GM12892 (cell line): ENCODE results near the gene REG4.

Experiments
- POLR2A ChIP-seq: IDR thresholded peaks from 2 replicates; pipeline ENCODE4 v1.6.1; 2011; ENCODE audit warnings: low read depth, low read length, control low read depth
- POLR2AphosphoS5 ChIP-seq: IDR thresholded peaks from 2 replicates; pipeline ENCODE4 v1.6.1; 2011; ENCODE audit warnings: low read depth, low read length, control low read depth

DNA sequence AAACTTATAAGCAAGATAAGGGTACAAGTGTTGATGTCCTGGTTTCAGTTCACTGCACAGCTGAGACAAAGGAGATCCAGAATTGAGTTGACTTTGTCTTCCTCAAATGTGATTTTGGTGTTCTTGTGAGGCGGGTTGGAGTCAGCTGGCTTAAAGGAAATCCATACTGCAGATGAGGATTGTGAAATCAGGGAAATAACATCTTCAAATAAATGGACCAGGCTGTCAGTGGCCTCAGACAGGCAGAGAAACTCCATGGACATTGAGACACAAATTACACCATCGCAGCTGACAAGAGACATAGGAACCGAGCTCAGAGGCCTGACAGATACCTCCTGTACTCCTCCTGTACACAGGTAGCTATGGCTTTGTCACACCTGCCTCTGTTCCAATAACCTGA lies 27.0 kb upstream of the REG4 start:
- TF ChIP-seq POLR2A: no peak
- no peak for TF ChIP-seq POLR2AphosphoS5
